ENCODE measurements around the gene AGRP. TPM values are rescaled to one million over a fixed set of nuclear protein-coding genes. Genes with fewer than 3 reads are reported as not detected.
A peak's percentile ranks its signal among the peaks of the same experiment; 100 is the strongest.

Gene AGRP
- total RNA-seq, 1 donor from 2014 or later: not detected

DNA sequence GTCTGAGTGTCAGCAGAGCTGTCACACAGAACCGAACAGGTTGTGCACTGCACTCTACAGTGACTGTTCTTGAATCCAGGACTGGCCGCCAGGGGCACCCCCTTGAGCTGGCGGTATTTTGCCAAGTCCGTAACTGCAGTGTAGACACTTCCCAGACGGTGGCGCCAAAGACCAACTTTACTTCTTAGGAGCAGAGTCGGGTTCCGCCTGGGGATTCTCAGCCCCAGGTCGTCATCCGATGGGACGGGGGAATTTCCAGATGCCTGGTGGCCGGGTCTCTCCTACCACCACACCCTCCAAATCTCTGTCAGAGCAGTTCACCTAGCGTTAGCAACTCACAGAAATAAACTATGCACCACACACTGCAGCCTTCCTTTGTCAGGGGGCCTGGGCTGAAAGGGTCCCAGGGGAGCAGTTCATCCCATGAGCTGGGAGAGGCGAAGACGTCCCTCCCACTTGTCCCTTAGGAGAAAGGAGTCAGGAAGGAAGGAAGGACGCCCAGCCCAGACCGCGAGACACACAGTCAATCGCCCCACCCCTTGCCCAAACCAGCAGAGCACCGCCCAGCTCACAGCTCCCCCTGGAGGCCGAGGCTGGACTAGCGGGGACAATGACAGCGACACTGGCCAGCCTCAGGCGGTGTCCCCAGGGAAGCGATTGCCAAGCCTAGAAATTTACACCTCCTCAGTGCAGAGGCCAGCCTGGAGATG, 37.9 kb upstream of the AGRP start:
- H3K9me3 Mint-ChIP-seq: no peaks in the 10 kb centered on the region
- intact Hi-C loops (cut with micrococcal nuclease): loop anchor here (1.0 to 10.0 kb wide), 13 partner anchors 9 to 474 kb away; partner anchors contain the start of genes ACD, ATP6V0D1, CARMIL2 and CTCF
- ATAC-seq (ENCODE audit: low read depth): peak; percentile 70

DNA sequence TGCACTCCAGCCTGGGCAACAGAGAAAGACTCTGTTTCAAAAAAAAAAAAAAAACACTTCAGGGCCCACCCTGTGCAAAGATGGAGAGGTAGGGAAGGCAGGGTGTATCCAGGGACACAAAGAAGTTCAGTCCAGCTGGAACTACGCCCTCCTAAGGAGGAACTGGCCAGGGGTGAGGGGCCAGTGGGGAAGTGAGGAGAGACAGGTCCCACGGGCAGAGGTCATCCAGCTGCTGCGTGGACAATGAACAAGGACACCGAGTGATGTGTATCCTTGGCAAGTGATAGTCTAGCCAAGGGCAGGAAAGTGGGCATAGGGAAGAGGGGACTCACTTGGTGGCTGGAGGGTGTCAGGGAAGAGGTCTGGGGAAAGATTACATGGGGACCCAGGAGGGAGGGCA, 35.9 kb upstream of the AGRP start:
- ATAC-seq (ENCODE audit: low read depth): no peak
- H3K4me3 Mint-ChIP-seq: peak overlapping the region; percentile 83
- POLR2A ChIA-PET: interaction anchor here (0.6 to 7.4 kb wide), 12 partner anchors 11 to 284 kb away, joined by 3 to 98 read pairs (median 12); partner anchors contain the start of genes CTCF and RIPOR1

More for the DNA sequence above, 37.9 kb upstream of the AGRP start:
- Mint-ChIP-seq H3K4me1 (peaks cover 75% of the 10 kb centered on the region), H3K36me3 (ENCODE audit: low read depth) (peaks cover 2% of the 10 kb centered on the region), H3K4me3 (peak overlapping the region; percentile 89), H3K27ac (peak overlapping the region; percentile 98), H3K27me3 (no peaks in the 10 kb centered on the region)
- ChIA-PET POLR2A (interaction anchor here (0.6 to 7.4 kb wide), 27 partner anchors 9 to 485 kb away, joined by 3 to 82 read pairs (median 5); partner anchors contain the start of genes ACD, ATP6V0D1, C16orf86 and CARMIL2), CTCF (interaction anchor here (0.7 to 15.2 kb wide), 34 partner anchors 9 to 520 kb away, joined by 3 to 298 read pairs (median 5); partner anchors contain the start of genes ACD, AGRP, ATP6V0D1 and C16orf86)
- DNase-seq: peak; percentile 95
- TF ChIP-seq, protein P1, sequence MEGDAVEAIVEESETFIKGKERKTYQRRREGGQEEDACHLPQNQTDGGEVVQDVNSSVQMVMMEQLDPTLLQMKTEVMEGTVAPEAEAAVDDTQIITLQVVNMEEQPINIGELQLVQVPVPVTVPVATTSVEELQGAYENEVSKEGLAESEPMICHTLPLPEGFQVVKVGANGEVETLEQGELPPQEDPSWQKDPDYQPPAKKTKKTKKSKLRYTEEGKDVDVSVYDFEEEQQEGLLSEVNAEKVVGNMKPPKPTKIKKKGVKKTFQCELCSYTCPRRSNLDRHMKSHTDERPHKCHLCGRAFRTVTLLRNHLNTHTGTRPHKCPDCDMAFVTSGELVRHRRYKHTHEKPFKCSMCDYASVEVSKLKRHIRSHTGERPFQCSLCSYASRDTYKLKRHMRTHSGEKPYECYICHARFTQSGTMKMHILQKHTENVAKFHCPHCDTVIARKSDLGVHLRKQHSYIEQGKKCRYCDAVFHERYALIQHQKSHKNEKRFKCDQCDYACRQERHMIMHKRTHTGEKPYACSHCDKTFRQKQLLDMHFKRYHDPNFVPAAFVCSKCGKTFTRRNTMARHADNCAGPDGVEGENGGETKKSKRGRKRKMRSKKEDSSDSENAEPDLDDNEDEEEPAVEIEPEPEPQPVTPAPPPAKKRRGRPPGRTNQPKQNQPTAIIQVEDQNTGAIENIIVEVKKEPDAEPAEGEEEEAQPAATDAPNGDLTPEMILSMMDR (IDR thresholded peaks at IDR 0.05): peak; percentile 85

DNA sequence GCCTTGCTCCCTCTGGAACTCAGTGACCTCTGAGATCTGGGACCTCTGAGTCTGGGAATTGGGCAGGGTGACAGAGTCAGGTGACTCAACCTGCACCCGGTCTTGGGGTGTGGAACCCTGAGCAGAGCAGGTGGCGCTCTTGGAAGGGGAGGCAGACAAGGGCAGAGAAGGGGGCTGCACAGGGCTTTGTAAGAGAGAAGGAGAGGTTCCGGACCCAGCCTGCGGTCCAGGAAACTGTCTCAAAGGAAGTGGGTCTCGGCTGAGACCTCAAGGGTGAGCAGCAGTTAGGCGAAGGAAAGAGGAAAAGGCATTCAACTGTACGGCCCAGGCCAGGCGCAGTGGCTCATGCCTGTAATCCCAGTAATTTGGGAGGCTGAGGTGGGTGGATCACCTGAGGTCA, 35.3 kb upstream of the AGRP start:
- ATAC-seq (ENCODE audit: low read depth): no peak
- intact Hi-C loops (cut with micrococcal nuclease): loop anchor here (1.0 kb wide), 1 partner anchor 11 kb away; no protein-coding TSS in a partner anchor
- CTCF ChIA-PET: interaction anchor here (3.5 to 15.2 kb wide), 3 partner anchors 25 to 148 kb away, joined by 44 to 298 read pairs (median 56); partner anchors contain the start of genes C16orf86, CARMIL2 and ENKD1
- DNase-seq: no peak
- Mint-ChIP-seq H3K27ac (peak overlapping the region; percentile 98), H3K9me3 (no peaks in the 10 kb centered on the region), H3K4me1 (peaks cover 84% of the 10 kb centered on the region), H3K4me3 (peak overlapping the region; percentile 83), H3K36me3 (ENCODE audit: low read depth) (no peaks in the 10 kb centered on the region), H3K27me3 (no peaks in the 10 kb centered on the region)
- POLR2A ChIA-PET: interaction anchor here (0.7 to 7.4 kb wide), 10 partner anchors 12 to 284 kb away, joined by 3 to 98 read pairs (median 22); partner anchors contain the start of genes ATP6V0D1, CTCF and RIPOR1
- TF ChIP-seq, protein P1 (IDR thresholded peaks at IDR 0.05): no peak

More for the DNA sequence above, 35.9 kb upstream of the AGRP start:
- DNase-seq: no peak
- CTCF ChIA-PET: interaction anchor here (0.6 to 15.2 kb wide), 4 partner anchors 16 to 147 kb away, joined by 3 to 298 read pairs (median 50); partner anchors contain the start of genes C16orf86, CARMIL2 and ENKD1
- no peaks in the 10 kb centered on the region for H3K27me3 Mint-ChIP-seq
- no peaks in the 10 kb centered on the region for H3K36me3 Mint-ChIP-seq (ENCODE audit: low read depth)
- H3K27ac Mint-ChIP-seq: peak overlapping the region; percentile 98
- TF ChIP-seq, protein P1 (IDR thresholded peaks at IDR 0.05): no peak
- H3K9me3 Mint-ChIP-seq: no peaks in the 10 kb centered on the region
- H3K4me1 Mint-ChIP-seq: peaks cover 82% of the 10 kb centered on the region
- intact Hi-C loops (cut with micrococcal nuclease): no loop called here

DNA sequence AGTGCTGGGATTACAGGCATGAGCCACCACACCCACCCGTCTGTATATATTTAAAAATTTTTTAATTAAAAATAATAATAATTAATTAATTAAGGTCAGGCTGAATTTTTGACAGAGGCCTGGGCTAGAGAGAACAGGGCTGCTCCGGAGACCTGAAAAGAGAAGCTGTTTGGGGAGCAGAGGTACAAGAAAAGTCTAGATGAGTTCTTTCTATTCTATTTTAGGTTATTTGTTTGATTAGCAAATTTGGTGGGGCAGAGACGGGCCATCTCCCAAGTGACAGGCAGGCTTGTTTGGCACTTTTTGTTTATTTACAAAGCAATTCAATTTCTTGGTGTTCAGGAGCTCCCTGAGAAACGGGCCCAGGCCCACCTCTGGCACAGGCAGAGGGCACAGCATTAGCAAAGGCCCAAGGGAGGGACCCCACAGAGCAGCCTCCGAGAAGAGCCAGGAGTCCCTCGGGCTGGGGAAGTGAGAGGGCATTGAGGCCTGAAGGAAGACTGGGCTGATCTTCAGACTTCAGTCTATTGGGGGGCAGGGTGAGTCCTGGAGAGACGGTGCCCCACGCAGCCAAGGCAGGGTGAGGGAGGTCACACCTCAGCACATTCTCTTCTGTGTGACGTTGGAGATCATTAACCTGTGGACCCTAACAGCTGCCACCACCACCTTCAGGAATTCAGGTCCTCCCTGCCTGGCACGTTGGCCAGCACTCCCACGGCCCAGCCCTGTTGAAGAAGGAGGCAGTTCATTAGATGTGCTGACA, 34.5 kb upstream of the AGRP start:
- Mint-ChIP-seq H3K27me3 (no peaks in the 10 kb centered on the region), H3K4me3 (peak overlapping the region; percentile 83), H3K27ac (peak overlapping the region; percentile 98), H3K9me3 (no peaks in the 10 kb centered on the region), H3K36me3 (ENCODE audit: low read depth) (no peaks in the 10 kb centered on the region), H3K4me1 (peaks cover 87% of the 10 kb centered on the region)
- DNase-seq (peak; percentile 68), ATAC-seq (ENCODE audit: low read depth) (peak; percentile 69)
- intact Hi-C loops (cut with micrococcal nuclease): loop anchor here (1.0 kb wide), 1 partner anchor 11 kb away; no protein-coding TSS in a partner anchor
- ChIA-PET CTCF (interaction anchor here (0.8 to 15.2 kb wide), 12 partner anchors 11 to 150 kb away, joined by 3 to 298 read pairs (median 4); partner anchors contain the start of genes ATP6V0D1, CARMIL2, CTCF and RIPOR1), POLR2A (interaction anchor here (1.0 to 7.4 kb wide), 18 partner anchors 11 to 567 kb away, joined by 3 to 98 read pairs (median 6); partner anchors contain the start of genes ACD, ATP6V0D1, CARMIL2 and CTCF)
- TF ChIP-seq, protein P1 (IDR thresholded peaks at IDR 0.05): no peak
